Measurements from ENCODE around the gene RHOV.

DNA sequence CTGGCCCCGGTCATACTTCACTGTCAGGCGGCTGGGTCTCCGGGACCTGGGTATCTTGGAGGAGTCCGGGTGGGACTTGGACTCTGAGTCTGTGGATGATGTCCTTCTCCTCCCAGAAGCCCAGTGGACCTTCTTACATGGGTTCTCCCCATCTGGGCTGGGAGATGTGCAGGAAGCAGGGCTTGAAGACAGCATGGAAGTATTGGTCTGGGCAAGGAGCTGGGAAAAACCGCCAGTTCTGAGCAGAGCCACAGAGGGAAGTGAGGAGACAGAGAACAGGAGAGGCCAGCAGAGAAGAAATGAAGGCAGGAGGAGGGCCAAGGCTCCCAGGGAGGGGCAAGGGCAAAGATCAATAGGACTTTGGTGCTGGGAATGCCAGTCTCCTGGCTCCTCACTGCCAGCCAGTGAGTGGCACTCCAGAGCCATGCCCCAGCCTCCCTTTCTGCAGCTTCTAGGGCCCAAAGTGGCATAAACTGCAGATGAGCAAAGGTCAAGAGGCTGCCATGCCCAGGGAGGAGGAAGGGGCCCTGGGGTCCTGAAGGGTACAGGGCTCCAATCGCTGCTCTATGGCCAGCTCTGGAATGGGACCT lies 45.5 kb downstream of the RHOV start, which contains the start of gene PPP1R14D:
- TF ChIP-seq, protein P1, sequence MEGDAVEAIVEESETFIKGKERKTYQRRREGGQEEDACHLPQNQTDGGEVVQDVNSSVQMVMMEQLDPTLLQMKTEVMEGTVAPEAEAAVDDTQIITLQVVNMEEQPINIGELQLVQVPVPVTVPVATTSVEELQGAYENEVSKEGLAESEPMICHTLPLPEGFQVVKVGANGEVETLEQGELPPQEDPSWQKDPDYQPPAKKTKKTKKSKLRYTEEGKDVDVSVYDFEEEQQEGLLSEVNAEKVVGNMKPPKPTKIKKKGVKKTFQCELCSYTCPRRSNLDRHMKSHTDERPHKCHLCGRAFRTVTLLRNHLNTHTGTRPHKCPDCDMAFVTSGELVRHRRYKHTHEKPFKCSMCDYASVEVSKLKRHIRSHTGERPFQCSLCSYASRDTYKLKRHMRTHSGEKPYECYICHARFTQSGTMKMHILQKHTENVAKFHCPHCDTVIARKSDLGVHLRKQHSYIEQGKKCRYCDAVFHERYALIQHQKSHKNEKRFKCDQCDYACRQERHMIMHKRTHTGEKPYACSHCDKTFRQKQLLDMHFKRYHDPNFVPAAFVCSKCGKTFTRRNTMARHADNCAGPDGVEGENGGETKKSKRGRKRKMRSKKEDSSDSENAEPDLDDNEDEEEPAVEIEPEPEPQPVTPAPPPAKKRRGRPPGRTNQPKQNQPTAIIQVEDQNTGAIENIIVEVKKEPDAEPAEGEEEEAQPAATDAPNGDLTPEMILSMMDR (IDR thresholded peaks at IDR 0.05), result peak; percentile 12; the same call in 1 of the 2 replicates
- TF ChIP-seq ZFX (IDR thresholded peaks at IDR 0.05; ENCODE audit: borderline replicate concordance), result no peak

Data from 22Rv1 (cell line).